H9 (cell line): ENCODE data around the gene NECAB2. TPM values are rescaled to one million over a fixed set of nuclear protein-coding genes. Genes with fewer than 3 reads are reported as not detected.

ENCODE experiments used
- DNase-seq: peaks from one replicate; pipeline ENCODE4 v3.0.0-alpha.2; 2017
- H2AFZ ChIP-seq: one replicate; pipeline ENCODE4 v1.6.1; 2013; ENCODE audit warnings: mild to moderate bottlenecking, low read length, control low read depth, moderate library complexity
- H2AK5ac ChIP-seq: 2 replicates; pipeline ENCODE4 v1.6.1; 2013; ENCODE audit warnings: low read length, control low read depth, mixed read lengths; ENCODE audit not compliant: insufficient read length
- H2BK120ac ChIP-seq: one replicate; pipeline ENCODE4 v1.6.1; 2013; ENCODE audit warnings: low read depth, mild to moderate bottlenecking, low read length, control low read depth, inconsistent platforms; ENCODE audit not compliant: poor library complexity, severe bottlenecking
- H2BK12ac ChIP-seq: 2 replicates; pipeline ENCODE4 v1.6.1; 2013; ENCODE audit warnings: low read length, control low read depth, mixed read lengths, low read depth; ENCODE audit not compliant: insufficient read length
- H2BK15ac ChIP-seq: 2 replicates; pipeline ENCODE4 v1.6.1; 2013; ENCODE audit warnings: low read depth, low read length, control low read depth
- H2BK20ac ChIP-seq: one replicate; pipeline ENCODE4 v1.6.1; 2013; ENCODE audit warnings: low read depth, mild to moderate bottlenecking, low read length, control low read depth, inconsistent platforms; ENCODE audit not compliant: poor library complexity, severe bottlenecking
- H2BK5ac ChIP-seq: 2 replicates; pipeline ENCODE4 v1.6.1; 2013; ENCODE audit warnings: low read length, control low read depth, mixed read lengths; ENCODE audit not compliant: insufficient read length
- H3K14ac ChIP-seq: 2 replicates; pipeline ENCODE4 v1.6.1; 2013; ENCODE audit warnings: low read length, control low read depth; ENCODE audit not compliant: insufficient read depth
- H3K18ac ChIP-seq: 2 replicates; pipeline ENCODE4 v1.6.1; 2013; ENCODE audit warnings: low read depth, mild to moderate bottlenecking, mixed read lengths, low read length, control low read depth; ENCODE audit not compliant: insufficient read length
- H3K23ac ChIP-seq: 2 replicates; pipeline ENCODE4 v1.6.1; 2013; ENCODE audit warnings: low read length, control low read depth, mixed read lengths, low read depth; ENCODE audit not compliant: insufficient read length
- H3K23me2 ChIP-seq: 2 replicates; pipeline ENCODE4 v1.6.1; 2013; ENCODE audit warnings: low read depth, mild to moderate bottlenecking, mixed read lengths, low read length, control low read depth; ENCODE audit not compliant: insufficient read length, poor library complexity, severe bottlenecking
- H3K27ac ChIP-seq: 2 replicates; pipeline ENCODE4 v1.5.1; 2013; ENCODE audit warnings: low read length, control low read depth, mixed read lengths, low read depth; ENCODE audit not compliant: insufficient read length
- H3K27me3 ChIP-seq: 2 replicates; pipeline ENCODE4 v1.6.1; 2013; ENCODE audit warnings: low read length, control low read depth, inconsistent platforms; ENCODE audit not compliant: insufficient read depth
- H3K4ac ChIP-seq: 2 replicates; pipeline ENCODE4 v1.6.1; 2013; ENCODE audit warnings: low read depth, mild to moderate bottlenecking, control low read depth, inconsistent platforms, low read length, moderate library complexity
- H3K4me1 ChIP-seq: 2 replicates; pipeline ENCODE4 v1.6.1; 2013; ENCODE audit warnings: low read length, control low read depth, inconsistent platforms; ENCODE audit not compliant: insufficient read depth
- H3K4me2 ChIP-seq: 2 replicates; pipeline ENCODE4 v1.6.1; 2013; ENCODE audit warnings: low read length, control low read depth, mixed read lengths; ENCODE audit not compliant: insufficient read length, insufficient read depth
- H3K56ac ChIP-seq: 2 replicates; pipeline ENCODE4 v1.6.1; 2013; ENCODE audit warnings: low read depth, mild to moderate bottlenecking, mixed read lengths, low read length, control low read depth; ENCODE audit not compliant: insufficient read length
- H3K79me1 ChIP-seq: 2 replicates; pipeline ENCODE4 v1.6.1; 2013; ENCODE audit warnings: low read depth, mild to moderate bottlenecking, moderate library complexity, low read length, control low read depth, inconsistent platforms; ENCODE audit not compliant: insufficient read depth, poor library complexity, severe bottlenecking
- H3K79me2 ChIP-seq: 2 replicates; pipeline ENCODE4 v1.6.1; 2013; ENCODE audit warnings: low read length, control low read depth, inconsistent platforms; ENCODE audit not compliant: insufficient read depth
- H3K9ac ChIP-seq: 2 replicates; pipeline ENCODE4 v1.6.1; 2013; ENCODE audit warnings: low read length, control low read depth, mixed read lengths; ENCODE audit not compliant: insufficient read length; ENCODE audit errors: extremely low read depth
- H3K9me3 ChIP-seq: one replicate; pipeline ENCODE4 v1.6.1; 2013; ENCODE audit warnings: low read depth, low read length, inconsistent platforms; ENCODE audit not compliant: control insufficient read depth
- H3T11ph ChIP-seq: one replicate; pipeline ENCODE4 v1.6.1; 2013; ENCODE audit warnings: mild to moderate bottlenecking, low read length, control low read depth, inconsistent platforms
- H4K20me1 ChIP-seq: one replicate; pipeline ENCODE4 v1.6.1; 2013; ENCODE audit not compliant: control insufficient read depth, insufficient read length, insufficient read depth
- H4K5ac ChIP-seq: 2 replicates; pipeline ENCODE4 v1.6.1; 2013; ENCODE audit warnings: low read depth, mild to moderate bottlenecking, mixed read lengths, low read length, control low read depth; ENCODE audit not compliant: insufficient read length
- H4K8ac ChIP-seq: replicated peaks from 2 replicates; pipeline ENCODE4 v1.6.1; 2013; ENCODE audit warnings: low read length, control low read depth, mixed read lengths, low read depth; ENCODE audit not compliant: insufficient read length
- H4K91ac ChIP-seq: 2 replicates; pipeline ENCODE4 v1.6.1; 2013; ENCODE audit warnings: low read depth, mild to moderate bottlenecking, moderate library complexity, mixed read lengths, low read length, control low read depth; ENCODE audit not compliant: insufficient read length
- H3K27ac Mint-ChIP-seq, 3 experiments: 2 replicates in 2 of 3; 3 replicates in 1 of 3; pipeline ENCODE4 v1.8.0; 2020 to 2021; ENCODE audit warnings: mixed read lengths in 3 of 3, mild to moderate bottlenecking in 1 of 3, moderate library complexity in 1 of 3
- H3K27me3 Mint-ChIP-seq: 2 replicates; pipeline ENCODE4 v1.8.0; 2021; ENCODE audit warnings: low read depth, mild to moderate bottlenecking, moderate library complexity, mixed read lengths
- H3K36me3 Mint-ChIP-seq, 3 experiments: 2 replicates in 2 of 3; 3 replicates in 1 of 3; pipeline ENCODE4 v1.8.0; 2020 to 2021; ENCODE audit warnings: low read depth in 3 of 3, mixed read lengths in 3 of 3; ENCODE audit not compliant: insufficient read depth in 1 of 3
- H3K4me1 Mint-ChIP-seq, 2 experiments: 2 replicates each; pipeline ENCODE4 v1.8.0; 2020; ENCODE audit warnings: mixed read lengths in 2 of 2
- H3K4me3 Mint-ChIP-seq, 2 experiments: 2 replicates in 1 of 2; 3 replicates in 1 of 2; pipeline ENCODE4 v1.8.0; 2020 to 2021; ENCODE audit warnings: mild to moderate bottlenecking in 2 of 2, mixed read lengths in 2 of 2, moderate library complexity in 1 of 2
- H3K9me3 Mint-ChIP-seq, 2 experiments: 2 replicates in 1 of 2; 3 replicates in 1 of 2; pipeline ENCODE4 v1.8.0; 2020; ENCODE audit warnings: mild to moderate bottlenecking in 2 of 2, mixed read lengths in 2 of 2, moderate library complexity in 1 of 2
- CTCF ChIP-seq: fragments of 200-600 bp; sonication (generic); conservative IDR thresholded peaks from 3 replicates; pipeline ENCODE4 v1.8.0; 2021; ENCODE audit warnings: antibody characterized with exemption, mild to moderate bottlenecking
- WGBS: extraction: QIAGEN DNeasy Blood & Tissue Kit; methylation state at CpG from one replicate; pipeline ENCODE4 v1.1.7; 2013; ENCODE audit warnings: missing lambda C conversion rate, low lambda C conversion rate, mixed read lengths; ENCODE audit not compliant: insufficient read length; ENCODE audit errors: extremely low coverage; 5-methylcytosine and 5-hydroxymethylcytosine counted together
- total RNA-seq: library from RNA; stranded (reverse); gene quantifications from 2 replicates; pipeline ENCODE4 v1.2.1, GENCODE V29; 2021

NECAB2 gene
- total RNA-seq, 1 experiment from 2014 or later = 12.6 TPM

- Histone ChIP-seq H3K14ac (no peak overlapping the region), H2BK5ac (no peak overlapping the region), H3K4ac (no peak overlapping the region), H2BK15ac (no peak overlapping the region), H3K18ac (no peak overlapping the region), H3K23me2 (no peaks in the 10 kb centered on the region), H3K56ac (no peak overlapping the region), H2BK20ac (no peak overlapping the region), H4K20me1 (no peaks in the 10 kb centered on the region), H3T11ph (no peak overlapping the region), H4K8ac (no peak overlapping the region), H3K9ac (no peak overlapping the region), H3K9me3 (peaks cover 11% of the 10 kb centered on the region), H3K27me3 (no peaks in the 10 kb centered on the region), H2BK12ac (no peak overlapping the region), H4K91ac (no peak overlapping the region), H3K79me2 (no peaks in the 10 kb centered on the region), H3K23ac (no peak overlapping the region), H3K27ac (no peak overlapping the region), H2AFZ (no peak overlapping the region), H2AK5ac (no peak overlapping the region), H3K79me1 (no peaks in the 10 kb centered on the region), H4K5ac (no peak overlapping the region), H2BK120ac (no peak overlapping the region), H3K4me1 (no peaks in the 10 kb centered on the region), H3K4me2 (no peak overlapping the region)
- Mint-ChIP-seq H3K4me3 (no peak overlapping the region; a peak in 1 of 5 replicates), H3K36me3 (peaks cover 16 to 26% (median 19%) of the 10 kb centered on the region in 3 experiments), H3K27ac (no peak overlapping the region; a peak in 1 of 7 replicates), H3K27me3 (peaks cover 33% of the 10 kb centered on the region), H3K9me3 (peaks cover 20 to 21% of the 10 kb centered on the region in 2 experiments), H3K4me1 (peaks cover 32 to 71% of the 10 kb centered on the region in 2 experiments)
- no peak for TF ChIP-seq CTCF
- WGBS = no CpG with 5 or more reads among the region's 7 CpGs
- DNase-seq = no peak
These were observed 6.4 kb downstream of the NECAB2 start for GRCh38 chr16:83974475-83974874.
